Gastroesophageal sphincter (tissue), 4 donors: ENCODE results near the gene NDUFB4. TPM values are rescaled to one million over a fixed set of nuclear protein-coding genes. Genes with fewer than 3 reads are reported as not detected.
A peak's percentile ranks its signal among the peaks of the same experiment; 100 is the strongest.

Experiments used
- ATAC-seq: fragments of 150-250 bp; one replicate; pipeline ENCODE4 v1.9.1; 2016; ENCODE audit warnings: mild to moderate bottlenecking, moderate library complexity
- H3K27ac ChIP-seq, 4 donors: fragments of 200-600 bp; sonication (generic) in 3 of 4; 1 replicate in 3 of 4; 2 replicates in 1 of 4; pipeline ENCODE4 v1.5.1; 2016 to 2019
- H3K27me3 ChIP-seq: fragments of 200-600 bp; sonication (generic); one replicate; pipeline ENCODE4 v1.5.1; 2019
- H3K36me3 ChIP-seq, 2 donors: fragments of 200-600 bp; sonication (generic); one replicate each; pipeline ENCODE4 v1.5.1; 2019; ENCODE audit warnings: control low read depth in 1 of 2
- H3K4me1 ChIP-seq, 3 donors: fragments of 200-600 bp; sonication (generic); 1 replicate in 2 of 3; 2 replicates in 1 of 3; pipeline ENCODE4 v1.5.1; 2016 to 2019; ENCODE audit warnings: control low read depth in 2 of 3
- H3K4me3 ChIP-seq, 2 donors: fragments of 200-600 bp; sonication (generic); one replicate each; pipeline ENCODE4 v1.5.1; 2019; ENCODE audit warnings: mild to moderate bottlenecking in 1 of 2, moderate library complexity in 1 of 2
- H3K9me3 ChIP-seq, 3 donors: fragments of 200-600 bp; sonication (generic); one replicate each; pipeline ENCODE4 v1.5.1; 2017 to 2019; ENCODE audit warnings: control low read depth in 2 of 3
- EP300 ChIP-seq: sonication (generic); formaldehyde crosslinking; IDR thresholded peaks from one replicate; pipeline ENCODE4 v1.6.1; 2017; ENCODE audit warnings: antibody characterized with exemption, mild to moderate bottlenecking
- POLR2A ChIP-seq, 2 donors: fragments of 450-650 bp; IDR thresholded peaks; one replicate each; pipeline ENCODE4 v1.6.1; 2017; ENCODE audit warnings: antibody characterized with exemption in 2 of 2, mild to moderate bottlenecking in 2 of 2, moderate library complexity in 1 of 2
- POLR2AphosphoS5 ChIP-seq: sonication (generic); formaldehyde crosslinking; IDR thresholded peaks from one replicate; pipeline ENCODE4 v1.6.1; 2017; ENCODE audit warnings: antibody characterized with exemption
- WGBS, 2 donors: methylation state at CpG; one replicate each; pipeline ENCODE4 v1.1.5; 2018; ENCODE audit warnings: low coverage in 1 of 2; 5-methylcytosine and 5-hydroxymethylcytosine counted together
- total RNA-seq, 4 donors: library from RNA; depleted of rRNA; stranded (reverse); fragments of >200 nt; gene quantifications; one replicate each; pipeline ENCODE4 v1.1.0, GENCODE V29; 2016
- TF ChIP-seq, protein P1 (sequence below), 4 experiments: fragments of 200-600 bp in 2 of 4; fragments of 450-650 bp in 2 of 4; sonication (generic) in 1 of 4; IDR thresholded peaks; one replicate each; pipeline ENCODE4 v1.5.1; 2017 to 2019; ENCODE audit warnings: antibody characterized with exemption in 4 of 4, mild to moderate bottlenecking in 2 of 4, moderate library complexity in 2 of 4

NDUFB4 gene
- total RNA-seq, 4 donors from 2014 or later: 123 to 230 (median 151) TPM

DNA sequence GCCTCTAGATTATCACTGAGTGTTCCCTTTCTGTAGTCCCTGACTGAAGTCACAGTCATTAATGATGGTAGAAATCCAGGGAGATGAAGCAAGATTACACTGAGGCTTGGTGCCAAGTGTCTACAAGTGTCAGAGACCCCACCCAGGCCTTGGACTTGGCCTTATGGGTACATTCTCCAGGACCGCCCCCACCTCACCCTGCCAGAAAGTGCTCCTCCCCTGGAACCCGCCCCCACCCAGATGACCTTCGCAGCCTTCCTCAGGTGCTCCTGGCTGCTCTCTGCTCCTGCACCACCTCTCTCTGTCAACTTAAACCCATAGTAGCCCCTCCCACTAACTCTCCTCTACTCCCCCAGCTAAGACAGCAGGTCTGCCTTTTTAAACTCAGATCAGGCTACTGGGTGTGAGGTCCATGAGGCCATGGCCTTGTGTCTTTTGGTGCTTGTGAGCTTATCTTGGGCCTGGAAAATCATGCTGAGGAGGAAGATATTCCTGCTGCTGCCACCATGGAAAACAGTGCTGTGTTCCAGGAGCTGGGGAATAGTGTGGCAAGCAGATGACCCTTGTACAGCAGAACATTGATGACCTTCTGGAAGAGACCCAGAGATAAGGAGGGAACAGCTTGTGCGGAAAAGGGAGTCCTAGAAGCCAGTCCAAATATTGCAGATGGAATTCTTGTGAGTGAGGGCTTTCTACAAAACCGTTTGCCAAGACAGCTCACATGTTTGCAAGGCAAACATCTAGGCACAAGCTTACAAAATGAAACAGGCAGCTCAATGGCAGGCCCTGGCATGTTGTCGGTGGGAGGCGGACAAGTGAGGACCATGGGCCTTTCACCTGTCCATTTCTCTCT, 40.3 kb upstream of the NDUFB4 start:
- WGBS, 2 donors: 29 to 42% methylated on average over 1 to 4 of the region's 7 CpGs
- Histone ChIP-seq H3K27ac (peak overlapping the region in 3 of 4 donors; percentile 73 to 86 (median 83)), H3K9me3 (no peaks in the 10 kb centered on the region), H3K36me3 (no peaks in the 10 kb centered on the region), H3K4me3 (no peak overlapping the region), H3K4me1 (peaks cover 2 to 68% (median 29%) of the 10 kb centered on the region in 3 donors), H3K27me3 (no peaks in the 10 kb centered on the region)
- peak; percentile 52 for ATAC-seq
- TF ChIP-seq POLR2A (IDR thresholded peaks at IDR 0.05) (no peak), POLR2AphosphoS5 (no peak), EP300 (no peak)
- TF ChIP-seq, protein P1, sequence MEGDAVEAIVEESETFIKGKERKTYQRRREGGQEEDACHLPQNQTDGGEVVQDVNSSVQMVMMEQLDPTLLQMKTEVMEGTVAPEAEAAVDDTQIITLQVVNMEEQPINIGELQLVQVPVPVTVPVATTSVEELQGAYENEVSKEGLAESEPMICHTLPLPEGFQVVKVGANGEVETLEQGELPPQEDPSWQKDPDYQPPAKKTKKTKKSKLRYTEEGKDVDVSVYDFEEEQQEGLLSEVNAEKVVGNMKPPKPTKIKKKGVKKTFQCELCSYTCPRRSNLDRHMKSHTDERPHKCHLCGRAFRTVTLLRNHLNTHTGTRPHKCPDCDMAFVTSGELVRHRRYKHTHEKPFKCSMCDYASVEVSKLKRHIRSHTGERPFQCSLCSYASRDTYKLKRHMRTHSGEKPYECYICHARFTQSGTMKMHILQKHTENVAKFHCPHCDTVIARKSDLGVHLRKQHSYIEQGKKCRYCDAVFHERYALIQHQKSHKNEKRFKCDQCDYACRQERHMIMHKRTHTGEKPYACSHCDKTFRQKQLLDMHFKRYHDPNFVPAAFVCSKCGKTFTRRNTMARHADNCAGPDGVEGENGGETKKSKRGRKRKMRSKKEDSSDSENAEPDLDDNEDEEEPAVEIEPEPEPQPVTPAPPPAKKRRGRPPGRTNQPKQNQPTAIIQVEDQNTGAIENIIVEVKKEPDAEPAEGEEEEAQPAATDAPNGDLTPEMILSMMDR (IDR thresholded peaks at IDR 0.05): no peak

DNA sequence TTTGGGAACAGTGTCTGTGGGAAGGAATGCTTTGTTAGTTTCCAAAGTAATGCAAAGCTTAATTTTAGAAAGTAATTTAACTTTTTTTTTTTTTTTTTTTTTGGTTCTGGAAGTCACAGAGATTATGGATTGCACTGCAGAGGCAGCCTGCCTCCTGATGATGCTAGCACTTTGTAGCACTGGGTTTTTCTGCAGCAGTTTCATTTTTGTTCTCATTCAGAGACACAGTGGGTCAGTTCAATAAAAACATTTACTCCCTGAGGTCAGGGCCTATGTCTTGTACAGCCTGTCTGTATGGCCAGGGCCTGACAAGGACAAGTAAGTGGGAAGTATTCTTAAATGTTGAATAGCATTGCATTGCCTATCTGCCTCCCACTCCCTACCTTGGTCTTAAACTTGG, 39.0 kb upstream of the NDUFB4 start:
- Histone ChIP-seq H3K4me3 (no peak overlapping the region), H3K9me3 (no peaks in the 10 kb centered on the region), H3K4me1 (peaks cover 2 to 74% (median 29%) of the 10 kb centered on the region in 3 donors), H3K36me3 (no peaks in the 10 kb centered on the region), H3K27ac (peak overlapping the region in 3 of 4 donors; percentile 83 to 86 (median 85)), H3K27me3 (no peaks in the 10 kb centered on the region)
- TF ChIP-seq, protein P1 (IDR thresholded peaks at IDR 0.05): no peak
- TF ChIP-seq EP300: no peak
- no peak for TF ChIP-seq POLR2A (IDR thresholded peaks at IDR 0.05)
- no peak for TF ChIP-seq POLR2AphosphoS5
- no peak for ATAC-seq

DNA sequence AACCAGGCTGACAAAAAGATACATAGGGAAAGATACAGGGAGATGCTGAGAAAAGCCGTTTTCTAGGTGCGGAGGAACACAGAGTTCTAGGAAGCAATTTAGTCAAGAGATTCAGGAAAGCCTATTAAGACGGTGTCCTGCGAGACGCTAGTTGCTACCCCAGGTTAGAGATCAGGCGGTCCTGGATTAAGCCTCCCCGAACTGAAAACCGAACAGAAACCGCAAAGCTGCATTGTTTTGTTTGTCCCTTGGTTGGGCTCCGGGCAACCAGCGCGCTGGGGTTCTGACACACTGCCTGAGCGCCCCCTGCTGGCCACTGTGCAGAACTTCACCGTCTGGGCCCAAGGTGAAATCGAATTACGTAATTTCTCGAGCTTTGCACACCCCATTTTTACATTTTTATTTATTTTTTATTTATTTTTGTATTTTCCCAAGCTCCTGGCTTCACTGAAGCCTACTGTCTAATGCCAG, 37.3 kb upstream of the NDUFB4 start:
- Histone ChIP-seq H3K4me3 (peak overlapping the region; percentile 46 to 49), H3K27ac (peak overlapping the region; percentile 83 to 92 (median 86)), H3K36me3 (no peaks in the 10 kb centered on the region), H3K4me1 (peaks cover 2 to 74% (median 29%) of the 10 kb centered on the region in 3 donors), H3K27me3 (no peaks in the 10 kb centered on the region), H3K9me3 (no peaks in the 10 kb centered on the region)
- 0% methylated on average over 12 to 13 of the region's 17 CpGs for WGBS, 2 donors
- ATAC-seq: peak; percentile 78
- TF ChIP-seq, protein P1 (IDR thresholded peaks at IDR 0.05): peak; percentile 98 to 99 (median 98)
- no peak for TF ChIP-seq POLR2A (IDR thresholded peaks at IDR 0.05)

- Histone ChIP-seq H3K9me3 (no peaks in the 10 kb centered on the region), H3K4me1 (peaks cover 2 to 68% (median 29%) of the 10 kb centered on the region in 3 donors), H3K27ac (peak overlapping the region; percentile 78 to 86 (median 84)), H3K4me3 (peak overlapping the region; percentile 46 to 49), H3K36me3 (no peaks in the 10 kb centered on the region), H3K27me3 (no peaks in the 10 kb centered on the region)
- 0 to 10% methylated on average over 4 to 9 of the region's 15 CpGs for WGBS, 2 donors
- no peak for TF ChIP-seq POLR2A (IDR thresholded peaks at IDR 0.05)
- TF ChIP-seq, protein P1 (IDR thresholded peaks at IDR 0.05): peak in 1 of 4 experiments; percentile 30
- ATAC-seq: peak; percentile 37
Observed at GRCh38 chr3:120559242-120560061, 36.7 kb upstream of the NDUFB4 start.
